ENCODE data around the gene RAD9B. TPM values are rescaled to one million over a fixed set of nuclear protein-coding genes. Genes with fewer than 3 reads are reported as not detected.

Gene RAD9B
- total and polyA plus RNA-seq, 2 of the 13 experiments (the other 11 are each of a cell fraction or from before 2014, with no cell fraction given) = 0.05 to 0.38 TPM

GRCh38 chr12:110468214-110469048, 33.7 kb upstream of the RAD9B start, which contains the start of the genes FAM216A and GPN3 (continued):
- TF ChIP-seq ZUFSP (CRISPR knock-in tag; IDR thresholded peaks at IDR 0.05; ENCODE audit: borderline replicate concordance) (no peak), RNF219 (CRISPR knock-in tag; IDR thresholded peaks at IDR 0.05) (no peak), MNT (IDR thresholded peaks at IDR 0.05) (peak; percentile 82), NFATC3 (CRISPR knock-in tag; IDR thresholded peaks at IDR 0.05) (no peak), POGZ (CRISPR knock-in tag; IDR thresholded peaks at IDR 0.05) (peak; percentile 91), SMAD9 (CRISPR knock-in tag; IDR thresholded peaks at IDR 0.05) (peak; percentile 19; the same call in 1 of the 2 replicates), ZNF276 (CRISPR knock-in tag; IDR thresholded peaks at IDR 0.05; ENCODE audit: low read depth) (no peak), ZNF724P (CRISPR knock-in tag; IDR thresholded peaks at IDR 0.05; ENCODE audit: borderline replicate concordance) (peak; percentile 16; the same call in 1 of the 2 replicates), WIZ (CRISPR knock-in tag; IDR thresholded peaks at IDR 0.05) (no peak), ZNF343 (CRISPR knock-in tag; IDR thresholded peaks at IDR 0.05) (0 out of 2 replicates have a peak, but pooled peaks have one; percentile 41), ZNF225 (CRISPR knock-in tag; IDR thresholded peaks at IDR 0.05) (no peak; the same call in 1 of the 2 replicates), FIP1L1 (IDR thresholded peaks at IDR 0.05; ENCODE audit: borderline replicate concordance, insufficient read depth, low read depth, low read length) (0 out of 2 replicates have a peak, but pooled peaks have one; percentile 75), YY1 (IDR thresholded peaks at IDR 0.05; ENCODE audit: insufficient read depth, insufficient replicate concordance, low read depth, low read length) (peak; percentile 82)
- TF ChIP-seq, protein P1, sequence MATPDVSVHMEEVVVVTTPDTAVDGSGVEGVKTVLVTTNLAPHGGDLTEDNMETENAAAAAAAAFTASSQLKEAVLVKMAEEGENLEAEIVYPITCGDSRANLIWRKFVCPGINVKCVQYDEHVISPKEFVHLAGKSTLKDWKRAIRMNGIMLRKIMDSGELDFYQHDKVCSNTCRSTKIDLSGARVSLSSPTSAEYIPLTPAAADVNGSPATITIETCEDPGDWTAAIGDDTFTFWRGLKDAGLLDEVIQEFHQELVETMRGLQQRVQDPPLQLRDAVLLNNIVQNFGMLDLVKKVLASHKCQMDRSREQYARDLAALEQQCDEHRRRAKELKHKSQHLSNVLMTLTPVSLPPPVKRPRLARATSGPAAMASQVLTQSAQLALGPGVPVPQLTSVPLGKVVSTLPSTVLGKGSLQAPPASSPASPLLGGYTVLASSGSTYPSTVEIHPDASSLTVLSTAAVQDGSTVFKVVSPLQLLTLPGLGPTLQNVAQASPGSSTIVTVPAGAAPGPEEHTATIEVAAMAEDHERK (CRISPR knock-in tag; IDR thresholded peaks at IDR 0.05; ENCODE audit: low read depth) = no peak; the same call in 1 of the 2 replicates
- TF ChIP-seq, protein P2, sequence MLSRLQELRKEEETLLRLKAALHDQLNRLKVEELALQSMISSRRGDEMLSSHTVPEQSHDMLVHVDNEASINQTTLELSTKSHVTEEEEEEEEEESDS (CRISPR knock-in tag; IDR thresholded peaks at IDR 0.05; ENCODE audit: borderline replicate concordance) = no peak
- TF ChIP-seq, protein P3, sequence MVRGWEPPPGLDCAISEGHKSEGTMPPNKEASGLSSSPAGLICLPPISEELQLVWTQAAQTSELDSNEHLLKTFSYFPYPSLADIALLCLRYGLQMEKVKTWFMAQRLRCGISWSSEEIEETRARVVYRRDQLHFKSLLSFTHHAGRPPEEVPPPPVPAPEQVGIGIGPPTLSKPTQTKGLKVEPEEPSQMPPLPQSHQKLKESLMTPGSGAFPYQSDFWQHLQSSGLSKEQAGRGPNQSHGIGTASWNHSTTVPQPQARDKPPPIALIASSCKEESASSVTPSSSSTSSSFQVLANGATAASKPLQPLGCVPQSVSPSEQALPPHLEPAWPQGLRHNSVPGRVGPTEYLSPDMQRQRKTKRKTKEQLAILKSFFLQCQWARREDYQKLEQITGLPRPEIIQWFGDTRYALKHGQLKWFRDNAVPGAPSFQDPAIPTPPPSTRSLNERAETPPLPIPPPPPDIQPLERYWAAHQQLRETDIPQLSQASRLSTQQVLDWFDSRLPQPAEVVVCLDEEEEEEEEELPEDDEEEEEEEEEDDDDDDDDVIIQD (CRISPR knock-in tag; IDR thresholded peaks at IDR 0.05; ENCODE audit: low read depth) = peak; percentile 78

All from HepG2 (cell line).